Adrenal gland (tissue), 5 donors: ENCODE results near the gene INPP5A.
"Not testable (repeated sequence)": the region's sequence is repeated elsewhere in the genome, so short reads cannot be mapped to it uniquely, and the experiment has no call there.

Experiments used
- POLR2A ChIP-seq, 2 donors: fragments of 450-650 bp; IDR thresholded peaks; one replicate each; pipeline ENCODE4 v1.6.1; 2017; ENCODE audit warnings: antibody characterized with exemption in 2 of 2, mild to moderate bottlenecking in 2 of 2, moderate library complexity in 1 of 2
- TF ChIP-seq, protein P1 (sequence below), 6 experiments: fragments of 450-650 bp in 4 of 6; fragments of 200-600 bp in 2 of 6; sonication (generic) in 1 of 6; IDR thresholded peaks; 1 replicate in 5 of 6; 2 replicates in 1 of 6; pipeline versions ENCODE4 v1.5.1 to v1.8.0; 2016 to 2021; ENCODE audit warnings: antibody characterized with exemption in 6 of 6, mild to moderate bottlenecking in 2 of 6, moderate library complexity in 1 of 6
- donor health status: DM: no; HTN: no; CAD: no.

DNA sequence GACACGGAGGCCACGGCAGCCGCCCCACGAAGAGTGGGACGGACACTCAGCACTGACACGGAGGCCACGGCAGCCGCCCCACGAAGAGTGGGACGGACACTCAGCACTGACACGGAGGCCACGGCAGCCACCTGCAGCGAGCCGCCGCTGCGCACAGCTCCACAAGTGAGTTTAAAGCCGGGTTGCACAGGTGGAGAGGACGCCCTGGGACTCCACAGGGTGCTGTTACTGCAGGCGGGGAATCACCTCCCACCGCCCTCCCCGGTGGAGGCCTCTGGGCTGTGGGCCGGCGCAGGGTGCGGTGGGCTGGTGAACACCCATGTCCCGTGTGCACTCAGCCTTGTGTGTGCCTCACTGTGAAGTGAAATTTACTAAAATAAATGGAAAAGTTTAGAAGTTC is 235.2 kb downstream of the INPP5A start:
- TF ChIP-seq, protein P1, sequence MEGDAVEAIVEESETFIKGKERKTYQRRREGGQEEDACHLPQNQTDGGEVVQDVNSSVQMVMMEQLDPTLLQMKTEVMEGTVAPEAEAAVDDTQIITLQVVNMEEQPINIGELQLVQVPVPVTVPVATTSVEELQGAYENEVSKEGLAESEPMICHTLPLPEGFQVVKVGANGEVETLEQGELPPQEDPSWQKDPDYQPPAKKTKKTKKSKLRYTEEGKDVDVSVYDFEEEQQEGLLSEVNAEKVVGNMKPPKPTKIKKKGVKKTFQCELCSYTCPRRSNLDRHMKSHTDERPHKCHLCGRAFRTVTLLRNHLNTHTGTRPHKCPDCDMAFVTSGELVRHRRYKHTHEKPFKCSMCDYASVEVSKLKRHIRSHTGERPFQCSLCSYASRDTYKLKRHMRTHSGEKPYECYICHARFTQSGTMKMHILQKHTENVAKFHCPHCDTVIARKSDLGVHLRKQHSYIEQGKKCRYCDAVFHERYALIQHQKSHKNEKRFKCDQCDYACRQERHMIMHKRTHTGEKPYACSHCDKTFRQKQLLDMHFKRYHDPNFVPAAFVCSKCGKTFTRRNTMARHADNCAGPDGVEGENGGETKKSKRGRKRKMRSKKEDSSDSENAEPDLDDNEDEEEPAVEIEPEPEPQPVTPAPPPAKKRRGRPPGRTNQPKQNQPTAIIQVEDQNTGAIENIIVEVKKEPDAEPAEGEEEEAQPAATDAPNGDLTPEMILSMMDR (IDR thresholded peaks at IDR 0.05): not testable (repeated sequence)
- not testable (repeated sequence) for TF ChIP-seq POLR2A (IDR thresholded peaks at IDR 0.05)
